HuH-7.5 (cell line): ENCODE data around the gene ARHGEF11.
"Not testable (repeated sequence)": the region's sequence is repeated elsewhere in the genome, so short reads cannot be mapped to it uniquely, and the experiment has no call there.

Experiments
- DNase-seq: peaks from one replicate; pipeline ENCODE4 v3.0.0; 2011; ENCODE audit warnings: low spot score

Gene ARHGEF11

GRCh38 chr1:156929596-156930238, 115.8 kb downstream of the ARHGEF11 start:
- DNase-seq = no peak

GRCh38 chr1:156928043-156928602, 117.4 kb downstream of the ARHGEF11 start:
- no peak for DNase-seq

GRCh38 chr1:156927215-156928042, 118.1 kb downstream of the ARHGEF11 start:
- peak; percentile 91 for DNase-seq

- not testable (repeated sequence) for DNase-seq
These were observed 118.8 kb downstream of the ARHGEF11 start for GRCh38 chr1:156926695-156927094.

GRCh38 chr1:156926175-156926574, 119.4 kb downstream of the ARHGEF11 start:
- DNase-seq = no peak

GRCh38 chr1:156925154-156926010, 120.2 kb downstream of the ARHGEF11 start:
- no peak for DNase-seq

- DNase-seq = no peak
These were observed 120.9 kb downstream of the ARHGEF11 start for GRCh38 chr1:156924478-156925153.

GRCh38 chr1:156923670-156924477, 121.7 kb downstream of the ARHGEF11 start:
- DNase-seq = no peak

- no peak for DNase-seq
These were observed 122.4 kb downstream of the ARHGEF11 start for GRCh38 chr1:156922986-156923669.

GRCh38 chr1:156921053-156921529, 124.5 kb downstream of the ARHGEF11 start:
- DNase-seq = no peak

- peak; percentile 91 for DNase-seq
These were observed 125.1 kb downstream of the ARHGEF11 start, which contains the start of gene LRRC71 for GRCh38 chr1:156920233-156921052. Gene LRRC71, plus strand, starts transcription at chr1:156920632. Its CDS starts 172 bp downstream, at chr1:156920804.

- DNase-seq = no peak
These were observed 131.1 kb downstream of the ARHGEF11 start for GRCh38 chr1:156914440-156914856.

- no peak for DNase-seq
These were observed 131.6 kb downstream of the ARHGEF11 start for GRCh38 chr1:156913809-156914387.

- no peak for DNase-seq
These were observed 132.4 kb downstream of the ARHGEF11 start for GRCh38 chr1:156912861-156913808.

GRCh38 chr1:156912310-156912709, 133.2 kb downstream of the ARHGEF11 start:
- no peak for DNase-seq

GRCh38 chr1:156911577-156912298, 133.8 kb downstream of the ARHGEF11 start:
- DNase-seq = no peak
